H9 (cell line): Measurements from ENCODE around the gene AGPAT2. TPM values are rescaled to one million over a fixed set of nuclear protein-coding genes. Genes with fewer than 3 reads are reported as not detected.

Experiments
- DNase-seq: peaks from one replicate; pipeline ENCODE4 v3.0.0-alpha.2; 2017
- H2AFZ ChIP-seq: one replicate; pipeline ENCODE4 v1.6.1; 2013; ENCODE audit warnings: mild to moderate bottlenecking, low read length, control low read depth, moderate library complexity
- H2AK5ac ChIP-seq: 2 replicates; pipeline ENCODE4 v1.6.1; 2013; ENCODE audit warnings: low read length, control low read depth, mixed read lengths; ENCODE audit not compliant: insufficient read length
- H2BK120ac ChIP-seq: one replicate; pipeline ENCODE4 v1.6.1; 2013; ENCODE audit warnings: low read depth, mild to moderate bottlenecking, low read length, control low read depth, inconsistent platforms; ENCODE audit not compliant: poor library complexity, severe bottlenecking
- H2BK12ac ChIP-seq: 2 replicates; pipeline ENCODE4 v1.6.1; 2013; ENCODE audit warnings: low read length, control low read depth, mixed read lengths, low read depth; ENCODE audit not compliant: insufficient read length
- H2BK15ac ChIP-seq: 2 replicates; pipeline ENCODE4 v1.6.1; 2013; ENCODE audit warnings: low read depth, low read length, control low read depth
- H2BK20ac ChIP-seq: one replicate; pipeline ENCODE4 v1.6.1; 2013; ENCODE audit warnings: low read depth, mild to moderate bottlenecking, low read length, control low read depth, inconsistent platforms; ENCODE audit not compliant: poor library complexity, severe bottlenecking
- H2BK5ac ChIP-seq: 2 replicates; pipeline ENCODE4 v1.6.1; 2013; ENCODE audit warnings: low read length, control low read depth, mixed read lengths; ENCODE audit not compliant: insufficient read length
- H3K14ac ChIP-seq: 2 replicates; pipeline ENCODE4 v1.6.1; 2013; ENCODE audit warnings: low read length, control low read depth; ENCODE audit not compliant: insufficient read depth
- H3K18ac ChIP-seq: 2 replicates; pipeline ENCODE4 v1.6.1; 2013; ENCODE audit warnings: low read depth, mild to moderate bottlenecking, mixed read lengths, low read length, control low read depth; ENCODE audit not compliant: insufficient read length
- H3K23ac ChIP-seq: 2 replicates; pipeline ENCODE4 v1.6.1; 2013; ENCODE audit warnings: low read length, control low read depth, mixed read lengths, low read depth; ENCODE audit not compliant: insufficient read length
- H3K23me2 ChIP-seq: 2 replicates; pipeline ENCODE4 v1.6.1; 2013; ENCODE audit warnings: low read depth, mild to moderate bottlenecking, mixed read lengths, low read length, control low read depth; ENCODE audit not compliant: insufficient read length, poor library complexity, severe bottlenecking
- H3K27ac ChIP-seq: 2 replicates; pipeline ENCODE4 v1.5.1; 2013; ENCODE audit warnings: low read length, control low read depth, mixed read lengths, low read depth; ENCODE audit not compliant: insufficient read length
- H3K27me3 ChIP-seq: 2 replicates; pipeline ENCODE4 v1.6.1; 2013; ENCODE audit warnings: low read length, control low read depth, inconsistent platforms; ENCODE audit not compliant: insufficient read depth
- H3K4ac ChIP-seq: 2 replicates; pipeline ENCODE4 v1.6.1; 2013; ENCODE audit warnings: low read depth, mild to moderate bottlenecking, control low read depth, inconsistent platforms, low read length, moderate library complexity
- H3K4me1 ChIP-seq: 2 replicates; pipeline ENCODE4 v1.6.1; 2013; ENCODE audit warnings: low read length, control low read depth, inconsistent platforms; ENCODE audit not compliant: insufficient read depth
- H3K4me2 ChIP-seq: 2 replicates; pipeline ENCODE4 v1.6.1; 2013; ENCODE audit warnings: low read length, control low read depth, mixed read lengths; ENCODE audit not compliant: insufficient read length, insufficient read depth
- H3K56ac ChIP-seq: 2 replicates; pipeline ENCODE4 v1.6.1; 2013; ENCODE audit warnings: low read depth, mild to moderate bottlenecking, mixed read lengths, low read length, control low read depth; ENCODE audit not compliant: insufficient read length
- H3K79me1 ChIP-seq: 2 replicates; pipeline ENCODE4 v1.6.1; 2013; ENCODE audit warnings: low read depth, mild to moderate bottlenecking, moderate library complexity, low read length, control low read depth, inconsistent platforms; ENCODE audit not compliant: insufficient read depth, poor library complexity, severe bottlenecking
- H3K79me2 ChIP-seq: 2 replicates; pipeline ENCODE4 v1.6.1; 2013; ENCODE audit warnings: low read length, control low read depth, inconsistent platforms; ENCODE audit not compliant: insufficient read depth
- H3K9ac ChIP-seq: 2 replicates; pipeline ENCODE4 v1.6.1; 2013; ENCODE audit warnings: low read length, control low read depth, mixed read lengths; ENCODE audit not compliant: insufficient read length; ENCODE audit errors: extremely low read depth
- H3K9me3 ChIP-seq: one replicate; pipeline ENCODE4 v1.6.1; 2013; ENCODE audit warnings: low read depth, low read length, inconsistent platforms; ENCODE audit not compliant: control insufficient read depth
- H3T11ph ChIP-seq: one replicate; pipeline ENCODE4 v1.6.1; 2013; ENCODE audit warnings: mild to moderate bottlenecking, low read length, control low read depth, inconsistent platforms
- H4K20me1 ChIP-seq: one replicate; pipeline ENCODE4 v1.6.1; 2013; ENCODE audit not compliant: control insufficient read depth, insufficient read length, insufficient read depth
- H4K5ac ChIP-seq: 2 replicates; pipeline ENCODE4 v1.6.1; 2013; ENCODE audit warnings: low read depth, mild to moderate bottlenecking, mixed read lengths, low read length, control low read depth; ENCODE audit not compliant: insufficient read length
- H4K8ac ChIP-seq: replicated peaks from 2 replicates; pipeline ENCODE4 v1.6.1; 2013; ENCODE audit warnings: low read length, control low read depth, mixed read lengths, low read depth; ENCODE audit not compliant: insufficient read length
- H4K91ac ChIP-seq: 2 replicates; pipeline ENCODE4 v1.6.1; 2013; ENCODE audit warnings: low read depth, mild to moderate bottlenecking, moderate library complexity, mixed read lengths, low read length, control low read depth; ENCODE audit not compliant: insufficient read length
- H3K27ac Mint-ChIP-seq, 3 experiments: 2 replicates in 2 of 3; 3 replicates in 1 of 3; pipeline ENCODE4 v1.8.0; 2020 to 2021; ENCODE audit warnings: mixed read lengths in 3 of 3, mild to moderate bottlenecking in 1 of 3, moderate library complexity in 1 of 3
- H3K27me3 Mint-ChIP-seq: 2 replicates; pipeline ENCODE4 v1.8.0; 2021; ENCODE audit warnings: low read depth, mild to moderate bottlenecking, moderate library complexity, mixed read lengths
- H3K36me3 Mint-ChIP-seq, 3 experiments: 2 replicates in 2 of 3; 3 replicates in 1 of 3; pipeline ENCODE4 v1.8.0; 2020 to 2021; ENCODE audit warnings: low read depth in 3 of 3, mixed read lengths in 3 of 3; ENCODE audit not compliant: insufficient read depth in 1 of 3
- H3K4me1 Mint-ChIP-seq, 2 experiments: 2 replicates each; pipeline ENCODE4 v1.8.0; 2020; ENCODE audit warnings: mixed read lengths in 2 of 2
- H3K4me3 Mint-ChIP-seq, 2 experiments: 2 replicates in 1 of 2; 3 replicates in 1 of 2; pipeline ENCODE4 v1.8.0; 2020 to 2021; ENCODE audit warnings: mild to moderate bottlenecking in 2 of 2, mixed read lengths in 2 of 2, moderate library complexity in 1 of 2
- H3K9me3 Mint-ChIP-seq, 2 experiments: 2 replicates in 1 of 2; 3 replicates in 1 of 2; pipeline ENCODE4 v1.8.0; 2020; ENCODE audit warnings: mild to moderate bottlenecking in 2 of 2, mixed read lengths in 2 of 2, moderate library complexity in 1 of 2
- WGBS: extraction: QIAGEN DNeasy Blood & Tissue Kit; methylation state at CpG from one replicate; pipeline ENCODE4 v1.1.7; 2013; ENCODE audit warnings: missing lambda C conversion rate, low lambda C conversion rate, mixed read lengths; ENCODE audit not compliant: insufficient read length; ENCODE audit errors: extremely low coverage; 5-methylcytosine and 5-hydroxymethylcytosine counted together
- total RNA-seq: library from RNA; stranded (reverse); gene quantifications from 2 replicates; pipeline ENCODE4 v1.2.1, GENCODE V29; 2021
- TF ChIP-seq, protein P1 (sequence below): fragments of 200-600 bp; sonication (generic); conservative IDR thresholded peaks from 3 replicates; pipeline ENCODE4 v1.8.0; 2021; ENCODE audit warnings: antibody characterized with exemption, mild to moderate bottlenecking

AGPAT2 gene
- total RNA-seq, 1 experiment from 2014 or later: 29.7 TPM

- H3K4ac ChIP-seq: no peak overlapping the region
- no peak overlapping the region for H3K4me2 ChIP-seq
- H3K27ac Mint-ChIP-seq: no peak overlapping the region
These were observed 30.3 kb downstream of the AGPAT2 start for GRCh38 chr9:136656795-136657611.

More at GRCh38 chr9:136656795-136657611, 30.3 kb downstream of the AGPAT2 start:
- Histone ChIP-seq H2BK12ac (no peak overlapping the region), H2AK5ac (no peak overlapping the region), H2BK5ac (no peak overlapping the region), H2AFZ (no peak overlapping the region), H3K18ac (no peak overlapping the region), H3K79me1 (no peaks in the 10 kb centered on the region), H2BK20ac (no peak overlapping the region), H3K14ac (no peak overlapping the region), H3K27me3 (no peaks in the 10 kb centered on the region), H3K56ac (no peak overlapping the region), H2BK120ac (no peak overlapping the region), H3K79me2 (no peaks in the 10 kb centered on the region), H4K5ac (no peak overlapping the region), H3K23ac (no peak overlapping the region), H3T11ph (no peak overlapping the region), H4K91ac (no peak overlapping the region), H2BK15ac (no peak overlapping the region), H3K27ac (no peak overlapping the region), H3K4me1 (no peaks in the 10 kb centered on the region), H4K8ac (no peak overlapping the region), H3K23me2 (no peaks in the 10 kb centered on the region), H4K20me1 (no peaks in the 10 kb centered on the region), H3K9me3 (no peaks in the 10 kb centered on the region), H3K9ac (no peak overlapping the region)
- Mint-ChIP-seq H3K36me3 (no peaks in the 10 kb centered on the region), H3K9me3 (no peaks in the 10 kb centered on the region), H3K4me1 (peaks cover 0 to 2% of the 10 kb centered on the region in 2 experiments; a peak in 1 of 4 replicates), H3K27me3 (0 out of 2 replicates have a peak, but pooled peaks cover 3% of the 10 kb centered on the region), H3K4me3 (no peak overlapping the region)
- TF ChIP-seq, protein P1, sequence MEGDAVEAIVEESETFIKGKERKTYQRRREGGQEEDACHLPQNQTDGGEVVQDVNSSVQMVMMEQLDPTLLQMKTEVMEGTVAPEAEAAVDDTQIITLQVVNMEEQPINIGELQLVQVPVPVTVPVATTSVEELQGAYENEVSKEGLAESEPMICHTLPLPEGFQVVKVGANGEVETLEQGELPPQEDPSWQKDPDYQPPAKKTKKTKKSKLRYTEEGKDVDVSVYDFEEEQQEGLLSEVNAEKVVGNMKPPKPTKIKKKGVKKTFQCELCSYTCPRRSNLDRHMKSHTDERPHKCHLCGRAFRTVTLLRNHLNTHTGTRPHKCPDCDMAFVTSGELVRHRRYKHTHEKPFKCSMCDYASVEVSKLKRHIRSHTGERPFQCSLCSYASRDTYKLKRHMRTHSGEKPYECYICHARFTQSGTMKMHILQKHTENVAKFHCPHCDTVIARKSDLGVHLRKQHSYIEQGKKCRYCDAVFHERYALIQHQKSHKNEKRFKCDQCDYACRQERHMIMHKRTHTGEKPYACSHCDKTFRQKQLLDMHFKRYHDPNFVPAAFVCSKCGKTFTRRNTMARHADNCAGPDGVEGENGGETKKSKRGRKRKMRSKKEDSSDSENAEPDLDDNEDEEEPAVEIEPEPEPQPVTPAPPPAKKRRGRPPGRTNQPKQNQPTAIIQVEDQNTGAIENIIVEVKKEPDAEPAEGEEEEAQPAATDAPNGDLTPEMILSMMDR: no peak
- WGBS: no CpG with 5 or more reads among the region's 37 CpGs
- DNase-seq: no peak
